K562 (cell line): ENCODE measurements around the gene CSF1. TPM values are rescaled to one million over a fixed set of nuclear protein-coding genes. Genes with fewer than 3 reads are reported as not detected.

Source experiments
- ATAC-seq: fragments of 200-7000 bp; cut with Tn5 transposase; 3 replicates; pipeline ENCODE4 v1.9.1; 2020; ENCODE audit warnings: moderate library complexity
- BruUV-seq: library from RNA; stranded (reverse); fragments of 400-500 nt; replicated peaks from 2 replicates; lab custom pipeline; 2021; lab: Mats Ljungman, UMichigan
- CTCF ChIA-PET: fragments of 300-600 bp; formaldehyde crosslinking; extraction: SDS; loops from one replicate; lab custom pipeline; 2021; ENCODE audit warnings: low intra/inter-chr PET ratio; lab: Yijun Ruan, JAX
- POLR2A ChIA-PET: fragments of 300-600, 350-650 bp; sonication (Branson Sonifier 250); formaldehyde crosslinking; extraction: SDS; loops from one replicate; lab custom pipeline; 2021; ENCODE audit warnings: antibody characterized with exemption, inconsistent platforms; lab: Yijun Ruan, JAX
- DNase-seq, 4 experiments: peaks; one replicate each; pipeline versions ENCODE4 v3.0.0 to v3.0.0-alpha.2; 2011 to 2018; ENCODE audit warnings: low spot score in 3 of 4, mixed read lengths in 3 of 4; ENCODE audit errors: extremely low read depth in 1 of 4
- FAIRE-seq: peaks from 2 replicates; lab custom pipeline; 2011; peaks lifted over from hg19 to GRCh38; lab: Jason Lieb, UNC
- H2AFZ ChIP-seq: 2 replicates; pipeline ENCODE4 v1.6.0; 2011; ENCODE audit warnings: low read depth, low read length, control low read depth, inconsistent platforms
- H3K27ac ChIP-seq: fragments of 200-600 bp; 3 replicates; pipeline ENCODE4 v1.8.0; 2011; ENCODE audit warnings: low read depth, mild to moderate bottlenecking, control low read depth, inconsistent platforms, low read length, moderate library complexity, mixed read lengths; ENCODE audit errors: extremely low read depth
- H3K27me3 ChIP-seq, 2 experiments: fragments of 300-600 bp in 1 of 2; 2 replicates in 1 of 2; 3 replicates in 1 of 2; pipeline versions ENCODE4 v1.6.0 to v1.8.0; 2011; ENCODE audit warnings: inconsistent platforms in 2 of 2, low read length in 2 of 2, mild to moderate bottlenecking in 1 of 2, mixed read lengths in 1 of 2, moderate library complexity in 1 of 2; ENCODE audit not compliant: control insufficient read depth in 2 of 2, insufficient read depth in 2 of 2
- H3K36me3 ChIP-seq: fragments of 300-600 bp; 3 replicates; pipeline ENCODE4 v1.8.0; 2011; ENCODE audit warnings: mild to moderate bottlenecking, low read length, inconsistent platforms; ENCODE audit not compliant: control insufficient read depth, insufficient read depth
- H3K4me1 ChIP-seq, 2 experiments: fragments of 200-600 bp in 1 of 2; replicated peaks in 1 of 2; 2 replicates in 1 of 2; 3 replicates in 1 of 2; pipeline versions ENCODE4 v1.5.1 to v1.8.0; 2011; ENCODE audit warnings: inconsistent platforms in 2 of 2, low read length in 2 of 2, mild to moderate bottlenecking in 1 of 2, mixed read lengths in 1 of 2, moderate library complexity in 1 of 2; ENCODE audit not compliant: control insufficient read depth in 2 of 2, insufficient read depth in 2 of 2
- H3K4me2 ChIP-seq: 2 replicates; pipeline ENCODE4 v1.6.1; 2011; ENCODE audit warnings: low read length, control low read depth, inconsistent platforms, mixed read lengths; ENCODE audit not compliant: insufficient read depth
- H3K4me3 ChIP-seq: fragments of 200-600 bp; sonication (generic), shearing (Covaris generic); 2 replicates; pipeline ENCODE4 v1.5.1; 2016; ENCODE audit warnings: control low read depth, inconsistent platforms
- H3K79me2 ChIP-seq: fragments of 200-600 bp; 3 replicates; pipeline ENCODE4 v1.8.0; 2011; ENCODE audit warnings: low read length, inconsistent platforms; ENCODE audit not compliant: control insufficient read depth, insufficient read depth
- H3K9ac ChIP-seq, 2 experiments: 2 replicates each; pipeline versions ENCODE4 v1.6.0 to v1.6.1; 2011; ENCODE audit warnings: low read depth in 2 of 2, low read length in 2 of 2, control low read depth in 1 of 2, inconsistent platforms in 1 of 2, mild to moderate bottlenecking in 1 of 2, mixed read lengths in 1 of 2; ENCODE audit not compliant: insufficient read depth in 1 of 2
- H3K9me1 ChIP-seq: one replicate; pipeline ENCODE4 v1.6.0; 2011; ENCODE audit warnings: inconsistent platforms, mild to moderate bottlenecking, low read length, moderate library complexity; ENCODE audit not compliant: control insufficient read depth, insufficient read depth
- H3K9me3 ChIP-seq: replicated peaks from 2 replicates; pipeline ENCODE4 v1.5.1; 2011; ENCODE audit warnings: low read depth, low read length, inconsistent platforms; ENCODE audit not compliant: control insufficient read depth, insufficient read depth
- H4K20me1 ChIP-seq: replicated peaks from 2 replicates; pipeline ENCODE4 v1.6.1; 2011; ENCODE audit warnings: low read length, inconsistent platforms, mixed read lengths; ENCODE audit not compliant: control insufficient read depth, insufficient read depth
- FOXJ2 ChIP-seq: fragments of 200-800 bp; sonication (Bioruptor generic); IDR thresholded peaks from 2 replicates; pipeline ENCODE4 v1.6.1; 2016; ENCODE audit warnings: missing genetic modification characterization, missing compliant biosample characterization
- GTF2B ChIP-seq: IDR thresholded peaks from 2 replicates; pipeline ENCODE4 v1.6.1; 2011; ENCODE audit not compliant: insufficient read length; ENCODE audit errors: extremely low read depth
- MTA3 ChIP-seq: fragments of 450-650 bp; formaldehyde crosslinking; IDR thresholded peaks from 2 replicates; pipeline ENCODE4 v1.6.1; 2017; ENCODE audit warnings: mild to moderate bottlenecking, borderline replicate concordance
- RAD51 ChIP-seq: fragments of 450-650 bp; IDR thresholded peaks from 2 replicates; pipeline ENCODE4 v1.7.1; 2016; ENCODE audit warnings: low read depth, mild to moderate bottlenecking, borderline replicate concordance
- REST ChIP-seq, 2 experiments: fragments of 450-650 bp; formaldehyde crosslinking in 1 of 2; IDR thresholded peaks; 2 replicates each; pipeline versions ENCODE4 v1.4.0 to v1.6.1; 2014 to 2020; ENCODE audit warnings: mild to moderate bottlenecking in 2 of 2, borderline replicate concordance in 1 of 2, low read depth in 1 of 2
- VEZF1 ChIP-seq: fragments of 200-800 bp; sonication (Bioruptor generic); IDR thresholded peaks from 2 replicates; pipeline ENCODE4 v1.6.1; 2017; ENCODE audit warnings: missing genetic modification characterization, missing compliant biosample characterization
- ZBTB17 ChIP-seq: fragments of 450-650 bp; formaldehyde crosslinking; IDR thresholded peaks from 2 replicates; pipeline ENCODE4 v1.4.0; 2020; ENCODE audit warnings: mild to moderate bottlenecking
- WGBS: fragments of 100-300 bp; shearing (Covaris generic); methylation state at CpG from one replicate; pipeline ENCODE4 v1.1.6; 2016; ENCODE audit warnings: low coverage, mixed read lengths; ENCODE audit not compliant: insufficient coverage; ENCODE audit errors: missing lambda C conversion rate; 5-methylcytosine and 5-hydroxymethylcytosine counted together
- in situ Hi-C: fragments of 300-500 bp; cut with MboI; formaldehyde crosslinking; loops from 4 replicates; pipeline ENCODE4 v1.15.0; 2018; ENCODE audit warnings: inconsistent platforms, mixed read lengths
- intact Hi-C: fragments of 100-400 bp; cut with micrococcal nuclease; formaldehyde crosslinking; loops from 2 replicates; pipeline ENCODE4 v1.14.2; 2022
- polyA plus RNA-seq, 8 experiments: library from polyadenylated mRNA; depleted of rRNA in 4 of 8; stranded (reverse) in 5 of 8; unstranded in 3 of 8; fragments of >200 nt; fragmentation: Nextera tagmentation in 2 of 8; fragmentation: Illumina TruSeq in 1 of 8; extraction: Ambion mirVana in 2 of 8; extraction: Trizol in 1 of 8; gene quantifications; 2 replicates each; pipeline versions ENCODE4 v1.2.1 to v1.2.3, GENCODE V29; 2011 to 2014; ENCODE audit warnings: inconsistent platforms in 1 of 8, missing spikeins in 1 of 8
- total RNA-seq, 7 experiments: library from RNA; depleted of rRNA in 6 of 7; stranded (reverse); fragments of >200 nt in 6 of 7; fragmentation: Illumina TruSeq in 2 of 7; extraction: Trizol in 2 of 7; gene quantifications; 2 replicates each; pipeline versions ENCODE4 v1.2.1 to v1.2.3, GENCODE V29; 2011 to 2021; ENCODE audit warnings: low replicate concordance in 1 of 7

The CSF1 gene
- total and polyA plus RNA-seq, 9 of the 15 experiments (the other 6 are each of a cell fraction or from before 2014, with no cell fraction given) = 0.18 to 11.8 (median 2.8) TPM

GRCh38 chr1:109901524-109902145 is 9.0 kb upstream of the CSF1 start:
- intact Hi-C loops (no loop called here), in situ Hi-C loops (no loop called here)
- Histone ChIP-seq H3K27ac (peak overlapping the region; percentile 49; the same call in 2 of the 3 replicates), H3K4me1 (peaks cover 24 to 48% of the 10 kb centered on the region in 2 experiments), H3K4me3 (no peak overlapping the region), H3K9ac (peak overlapping the region in 1 of 2 experiments; percentile 85; a peak in 2 of 4 replicates), H3K9me1 (no peaks in the 10 kb centered on the region), H3K79me2 (no peaks in the 10 kb centered on the region), H3K4me2 (peak overlapping the region; percentile 5; the same call in 1 of the 2 replicates), H3K36me3 (no peaks in the 10 kb centered on the region), H2AFZ (peak overlapping the region; percentile 42), H3K27me3 (no peaks in the 10 kb centered on the region), H3K9me3 (no peaks in the 10 kb centered on the region), H4K20me1 (no peaks in the 10 kb centered on the region)
- DNase-seq (peak; percentile 91 to 95 (median 93)), FAIRE-seq (peak; percentile 95), ATAC-seq (peak; percentile 95)
- POLR2A ChIA-PET = interaction anchor here (0.6 to 2.2 kb wide), 9 partner anchors 10 to 713 kb away, joined by 3 to 15 read pairs (median 5); no protein-coding TSS in a partner anchor
- BruUV-seq = no TSS peak
- 32% methylated on average over 4 of the region's 4 CpGs for WGBS
- CTCF ChIA-PET = no interaction called here
- TF ChIP-seq VEZF1 (CRISPR knock-in tag) (peak; percentile 39; the same call in 1 of the 2 replicates), MTA3 (peak; percentile 67; the same call in 1 of the 2 replicates), RAD51 (peak; percentile 84), FOXJ2 (peak; percentile 89), GTF2B (no peak), REST (IDR thresholded peaks at IDR 0.05; ENCODE audit: borderline replicate concordance) (peak; percentile 46; the same call in 1 of the 2 replicates), REST (CRISPR knock-in tag; IDR thresholded peaks at IDR 0.05; ENCODE audit: low read depth) (no peak), ZBTB17 (CRISPR knock-in tag) (0 out of 2 replicates have a peak, but pooled peaks have one; percentile 24)
